GM19328 (cell line): ENCODE measurements around the gene CAPN10.

Source experiments
- ATAC-seq: cut with Tn5 transposase; IDR thresholded peaks from one replicate; pipeline ENCODE4 v1.9.1; 2021; ENCODE audit warnings: mild to moderate bottlenecking, moderate library complexity; ENCODE audit not compliant: unreplicated experiment

CAPN10 gene

GRCh38 chr2:240588669-240589068 lies 2.1 kb downstream of the CAPN10 start:
- no peak for ATAC-seq

GRCh38 chr2:240589375-240589774 lies 2.8 kb downstream of the CAPN10 start:
- ATAC-seq: no peak

GRCh38 chr2:240589850-240590525 lies 3.5 kb downstream of the CAPN10 start:
- no peak for ATAC-seq

GRCh38 chr2:240590681-240591111 lies 4.2 kb downstream of the CAPN10 start:
- ATAC-seq: no peak

- no peak for ATAC-seq
These were observed 4.7 kb downstream of the CAPN10 start for GRCh38 chr2:240591226-240591625.

- ATAC-seq: no peak
These were observed 5.2 kb downstream of the CAPN10 start for GRCh38 chr2:240591784-240592183.

- no peak for ATAC-seq
These were observed 6.6 kb downstream of the CAPN10 start for GRCh38 chr2:240593026-240593702.

GRCh38 chr2:240593703-240594451 lies 7.3 kb downstream of the CAPN10 start:
- no peak for ATAC-seq

GRCh38 chr2:240594511-240595380 lies 8.2 kb downstream of the CAPN10 start:
- no peak for ATAC-seq

GRCh38 chr2:240595381-240596079 lies 9.0 kb downstream of the CAPN10 start:
- no peak for ATAC-seq

GRCh38 chr2:240596080-240596460 lies 9.5 kb downstream of the CAPN10 start:
- ATAC-seq: no peak

- ATAC-seq: no peak
These were observed 10.0 kb downstream of the CAPN10 start for GRCh38 chr2:240596491-240596931.

GRCh38 chr2:240597054-240597418 lies 10.5 kb downstream of the CAPN10 start:
- ATAC-seq: no peak

GRCh38 chr2:240597419-240598181 lies 11.1 kb downstream of the CAPN10 start:
- ATAC-seq: no peak

- ATAC-seq: no peak
These were observed 11.9 kb downstream of the CAPN10 start for GRCh38 chr2:240598311-240598911.

GRCh38 chr2:240599141-240599583 lies 12.6 kb downstream of the CAPN10 start:
- ATAC-seq: no peak

GRCh38 chr2:240600451-240600961 lies 14.0 kb downstream of the CAPN10 start:
- ATAC-seq: no peak

GRCh38 chr2:240601061-240601830 lies 14.7 kb downstream of the CAPN10 start:
- no peak for ATAC-seq
